CD4-positive, alpha-beta memory T cell (primary cell): ENCODE results near the gene CHN2. TPM values are rescaled to one million over a fixed set of nuclear protein-coding genes. Genes with fewer than 3 reads are reported as not detected.

Experiments
- CTCF ChIA-PET: fragments of 350-600 bp; sonication (Branson Sonifier 250); formaldehyde crosslinking; loops from one replicate; lab custom pipeline; 2021; ENCODE audit warnings: inconsistent platforms; ENCODE audit not compliant: partially characterized antibody; lab: Charles Lee
- POLR2A ChIA-PET: fragments of 350-600 bp; sonication (Branson Sonifier 250); formaldehyde crosslinking; loops from one replicate; lab custom pipeline; 2021; ENCODE audit not compliant: partially characterized antibody; lab: Charles Lee
- DNase-seq, 5 donors: peaks; one replicate each; pipeline versions ENCODE4 v3.0.0 to v3.0.0-alpha.2; 2020 to 2022; ENCODE audit warnings: mixed read lengths in 1 of 5
- H3K27ac ChIP-seq: one replicate; pipeline ENCODE4 v1.7.0; 2013; ENCODE audit warnings: low read depth, low read length
- H3K27me3 ChIP-seq: 2 replicates; pipeline ENCODE4 v1.7.0; 2013; ENCODE audit warnings: mild to moderate bottlenecking, low read length, moderate library complexity; ENCODE audit not compliant: insufficient read depth
- H3K36me3 ChIP-seq: 2 replicates; pipeline ENCODE4 v1.7.0; 2013; ENCODE audit warnings: mild to moderate bottlenecking, low read length, moderate library complexity; ENCODE audit not compliant: insufficient read depth
- H3K4me1 ChIP-seq: 2 replicates; pipeline ENCODE4 v1.7.0; 2013; ENCODE audit warnings: mild to moderate bottlenecking, low read length, moderate library complexity; ENCODE audit not compliant: insufficient read depth
- H3K4me3 ChIP-seq, 2 donors: one replicate each; pipeline ENCODE4 v1.7.0; 2013; ENCODE audit warnings: low read length in 2 of 2, mild to moderate bottlenecking in 1 of 2
- H3K9me3 ChIP-seq, 2 donors: one replicate each; pipeline ENCODE4 v1.7.0; 2013; ENCODE audit warnings: low read length in 2 of 2, control low read depth in 1 of 2; ENCODE audit not compliant: control insufficient read depth in 1 of 2
- H3K27ac Mint-ChIP-seq, 7 donors: one replicate each; pipeline ENCODE4 v1.8.0; 2020 to 2021; ENCODE audit warnings: mixed read lengths in 7 of 7, mild to moderate bottlenecking in 6 of 7, inconsistent platforms in 3 of 7, moderate library complexity in 3 of 7
- H3K27me3 Mint-ChIP-seq, 2 donors: one replicate each; pipeline ENCODE4 v1.8.0; 2020 to 2021; ENCODE audit warnings: mixed read lengths in 2 of 2
- H3K36me3 Mint-ChIP-seq, 2 donors: one replicate each; pipeline ENCODE4 v1.8.0; 2020 to 2021; ENCODE audit warnings: mixed read lengths in 2 of 2, inconsistent platforms in 1 of 2, mild to moderate bottlenecking in 1 of 2
- H3K4me1 Mint-ChIP-seq, 4 donors: one replicate each; pipeline ENCODE4 v1.8.0; 2020 to 2021; ENCODE audit warnings: mixed read lengths in 4 of 4, mild to moderate bottlenecking in 1 of 4
- H3K4me3 Mint-ChIP-seq, 8 donors: one replicate each; pipeline ENCODE4 v1.8.0; 2020 to 2021; ENCODE audit warnings: mixed read lengths in 8 of 8, mild to moderate bottlenecking in 7 of 8, moderate library complexity in 6 of 8, inconsistent platforms in 3 of 8
- H3K9me3 Mint-ChIP-seq, 8 donors: one replicate each; pipeline ENCODE4 v1.8.0; 2020 to 2021; ENCODE audit warnings: mixed read lengths in 8 of 8, mild to moderate bottlenecking in 5 of 8, inconsistent platforms in 3 of 8, moderate library complexity in 1 of 8
- intact Hi-C: fragments of 100-400 bp; cut with micrococcal nuclease; formaldehyde crosslinking; loops from one replicate; pipeline ENCODE4 v1.15.1; 2023
- polyA plus RNA-seq, 2 donors: library from polyadenylated mRNA; unstranded; fragments of 300-500 nt; fragmentation: Illumina TruSeq; gene quantifications; one replicate each; pipeline ENCODE4 v1.2.3, GENCODE V29; 2021
- total RNA-seq, 2 experiments: library from RNA; stranded (reverse); gene quantifications; one replicate each; pipeline ENCODE4 v1.2.3, GENCODE V29; 2021

The CHN2 gene
- total and polyA plus RNA-seq, 4 experiments from 2014 or later, result 1.8 to 7.6 (median 3.5) TPM

- CTCF ChIA-PET, result no interaction called here
- H3K27ac Mint-ChIP-seq, result no peak overlapping the region
- Histone ChIP-seq H3K36me3 (no peaks in the 10 kb centered on the region), H3K4me3 (no peak overlapping the region), H3K9me3 (no peaks in the 10 kb centered on the region), H3K27me3 (no peaks in the 10 kb centered on the region), H3K27ac (no peak overlapping the region), H3K4me1 (no peaks in the 10 kb centered on the region)
- no peaks in the 10 kb centered on the region for H3K9me3 Mint-ChIP-seq
- peaks cover 0 to 1% of the 10 kb centered on the region in 2 donors for H3K27me3 Mint-ChIP-seq
- peak in 1 of 5 donors; percentile 31 for DNase-seq
- POLR2A ChIA-PET, result no interaction called here
- no peaks in the 10 kb centered on the region for H3K4me1 Mint-ChIP-seq
- intact Hi-C loops, result no loop called here
- H3K4me3 Mint-ChIP-seq, result no peak overlapping the region
- no peaks in the 10 kb centered on the region for H3K36me3 Mint-ChIP-seq
Observed at GRCh38 chr7:29355388-29355787, 160.8 kb downstream of the CHN2 start.

GRCh38 chr7:29356631-29357030 lies 162.1 kb downstream of the CHN2 start:
- H3K27me3 Mint-ChIP-seq, result no peaks in the 10 kb centered on the region
- intact Hi-C loops, result no loop called here
- H3K36me3 ChIP-seq, result no peaks in the 10 kb centered on the region
- ChIA-PET CTCF (no interaction called here), POLR2A (interaction anchor here (0.5 kb wide), 1 partner anchor 28 kb away, joined by 3 read pairs; no protein-coding TSS in a partner anchor)
- H3K36me3 Mint-ChIP-seq, result no peaks in the 10 kb centered on the region
- H3K4me1 Mint-ChIP-seq, result no peaks in the 10 kb centered on the region
- no peaks in the 10 kb centered on the region for H3K4me1 ChIP-seq
- no peak overlapping the region for H3K27ac Mint-ChIP-seq
- no peaks in the 10 kb centered on the region for H3K9me3 Mint-ChIP-seq
- no peak overlapping the region for H3K27ac ChIP-seq
- H3K4me3 Mint-ChIP-seq, result no peak overlapping the region
- no peaks in the 10 kb centered on the region for H3K9me3 ChIP-seq
- H3K4me3 ChIP-seq, result no peak overlapping the region
- no peaks in the 10 kb centered on the region for H3K27me3 ChIP-seq
- DNase-seq, result no peak

GRCh38 chr7:29359482-29360093 lies 165.0 kb downstream of the CHN2 start:
- CTCF ChIA-PET, result no interaction called here
- H3K4me3 Mint-ChIP-seq, result no peak overlapping the region

GRCh38 chr7:29360633-29361625 lies 166.4 kb downstream of the CHN2 start:
- H3K36me3 ChIP-seq, result no peaks in the 10 kb centered on the region
- H3K27ac ChIP-seq, result no peak overlapping the region
- Mint-ChIP-seq H3K4me1 (no peaks in the 10 kb centered on the region), H3K4me3 (no peak overlapping the region), H3K27ac (no peak overlapping the region), H3K9me3 (peaks cover 0 to 2% (median 0%) of the 10 kb centered on the region in 8 donors), H3K27me3 (no peaks in the 10 kb centered on the region), H3K36me3 (no peaks in the 10 kb centered on the region)
- H3K4me3 ChIP-seq, result no peak overlapping the region
- H3K9me3 ChIP-seq, result no peaks in the 10 kb centered on the region
- intact Hi-C loops, result no loop called here
- ChIA-PET POLR2A (no interaction called here), CTCF (no interaction called here)
- no peaks in the 10 kb centered on the region for H3K4me1 ChIP-seq
- H3K27me3 ChIP-seq, result no peaks in the 10 kb centered on the region
- DNase-seq, result no peak

More at GRCh38 chr7:29359482-29360093, 165.0 kb downstream of the CHN2 start:
- no peaks in the 10 kb centered on the region for H3K4me1 Mint-ChIP-seq
- Histone ChIP-seq H3K36me3 (no peaks in the 10 kb centered on the region), H3K4me1 (no peaks in the 10 kb centered on the region), H3K27me3 (no peaks in the 10 kb centered on the region), H3K4me3 (no peak overlapping the region), H3K9me3 (no peaks in the 10 kb centered on the region), H3K27ac (no peak overlapping the region)
- DNase-seq, result no peak
- intact Hi-C loops, result no loop called here
- POLR2A ChIA-PET, result no interaction called here
- no peaks in the 10 kb centered on the region for H3K36me3 Mint-ChIP-seq
- no peak overlapping the region for H3K27ac Mint-ChIP-seq
- H3K9me3 Mint-ChIP-seq, result peaks cover 0 to 2% (median 0%) of the 10 kb centered on the region in 8 donors
- no peaks in the 10 kb centered on the region for H3K27me3 Mint-ChIP-seq

- DNase-seq, result no peak
- Histone ChIP-seq H3K36me3 (no peaks in the 10 kb centered on the region), H3K4me3 (no peak overlapping the region), H3K9me3 (no peaks in the 10 kb centered on the region), H3K27me3 (no peaks in the 10 kb centered on the region), H3K27ac (no peak overlapping the region), H3K4me1 (no peaks in the 10 kb centered on the region)
- no peak overlapping the region for H3K4me3 Mint-ChIP-seq
- no peaks in the 10 kb centered on the region for H3K4me1 Mint-ChIP-seq
- no peaks in the 10 kb centered on the region for H3K36me3 Mint-ChIP-seq
- no peaks in the 10 kb centered on the region for H3K27me3 Mint-ChIP-seq
- ChIA-PET POLR2A (no interaction called here), CTCF (no interaction called here)
- H3K27ac Mint-ChIP-seq, result no peak overlapping the region
- peaks cover 0 to 2% (median 0%) of the 10 kb centered on the region in 8 donors for H3K9me3 Mint-ChIP-seq
- intact Hi-C loops, result no loop called here
Observed at GRCh38 chr7:29362380-29362779, 167.8 kb downstream of the CHN2 start.

- no peaks in the 10 kb centered on the region for H3K9me3 ChIP-seq
- no peaks in the 10 kb centered on the region for H3K4me1 Mint-ChIP-seq
- H3K27me3 ChIP-seq, result no peaks in the 10 kb centered on the region
- no peaks in the 10 kb centered on the region for H3K4me1 ChIP-seq
- no peak overlapping the region for H3K4me3 ChIP-seq
- ChIA-PET POLR2A (no interaction called here), CTCF (no interaction called here)
- no peak overlapping the region for H3K27ac ChIP-seq
- H3K27me3 Mint-ChIP-seq, result no peaks in the 10 kb centered on the region
- intact Hi-C loops, result no loop called here
- H3K9me3 Mint-ChIP-seq, result peaks cover 0 to 2% (median 0%) of the 10 kb centered on the region in 8 donors
- H3K27ac Mint-ChIP-seq, result no peak overlapping the region
- no peaks in the 10 kb centered on the region for H3K36me3 ChIP-seq
- no peaks in the 10 kb centered on the region for H3K36me3 Mint-ChIP-seq
- H3K4me3 Mint-ChIP-seq, result no peak overlapping the region
- no peak for DNase-seq
Observed at GRCh38 chr7:29363636-29364425, 169.3 kb downstream of the CHN2 start.

- Mint-ChIP-seq H3K4me3 (no peak overlapping the region), H3K9me3 (peaks cover 0 to 2% (median 0%) of the 10 kb centered on the region in 8 donors), H3K4me1 (no peaks in the 10 kb centered on the region), H3K27me3 (no peaks in the 10 kb centered on the region), H3K36me3 (no peaks in the 10 kb centered on the region), H3K27ac (no peak overlapping the region)
- intact Hi-C loops, result no loop called here
- no peaks in the 10 kb centered on the region for H3K9me3 ChIP-seq
- H3K36me3 ChIP-seq, result no peaks in the 10 kb centered on the region
- no peak for DNase-seq
- no peak overlapping the region for H3K27ac ChIP-seq
- H3K27me3 ChIP-seq, result no peaks in the 10 kb centered on the region
- ChIA-PET CTCF (no interaction called here), POLR2A (no interaction called here)
- no peak overlapping the region for H3K4me3 ChIP-seq
- H3K4me1 ChIP-seq, result no peaks in the 10 kb centered on the region
Observed at GRCh38 chr7:29364661-29365060, 170.1 kb downstream of the CHN2 start.
